Endothelial cell of umbilical vein (primary cell): Measurements from ENCODE around the gene BMPR1B.

ENCODE experiments used
- CTCF ChIP-seq, 2 donors: IDR thresholded peaks; 1 replicate in 1 of 2; 2 replicates in 1 of 2; pipeline ENCODE4 v1.5.1; 2011; ENCODE audit warnings: low read length in 2 of 2, mild to moderate bottlenecking in 2 of 2, moderate library complexity in 2 of 2, control low read depth in 1 of 2, inconsistent platforms in 1 of 2, low read depth in 1 of 2; ENCODE audit not compliant: insufficient read depth in 1 of 2; ENCODE audit errors: extremely low read depth in 1 of 2
- FOS ChIP-seq: IDR thresholded peaks from 2 replicates; pipeline ENCODE4 v1.6.1; 2011; ENCODE audit warnings: mild to moderate bottlenecking, low read length, moderate library complexity, borderline replicate concordance; ENCODE audit not compliant: insufficient read depth
- JUN ChIP-seq: IDR thresholded peaks from 2 replicates; pipeline ENCODE4 v1.6.1; 2011; ENCODE audit warnings: borderline replicate concordance, low read depth; ENCODE audit not compliant: insufficient read length, insufficient read depth
- POLR2A ChIP-seq: IDR thresholded peaks from 2 replicates; pipeline ENCODE4 v1.6.1; 2012; ENCODE audit warnings: low read depth, mild to moderate bottlenecking, control low read depth, low read length
- TF ChIP-seq, protein P1 (sequence below): IDR thresholded peaks from 2 replicates; pipeline ENCODE4 v1.6.1; 2011; ENCODE audit not compliant: insufficient read depth, insufficient read length

GRCh38 chr4:94765174-94765573, 7.4 kb downstream of the BMPR1B start:
- no peak for TF ChIP-seq CTCF (IDR thresholded peaks at IDR 0.05; ENCODE audit: extremely low read depth in 1 of 2, insufficient read depth in 1 of 2, low read depth in 1 of 2, low read length in 2 of 2)
- TF ChIP-seq, protein P1, sequence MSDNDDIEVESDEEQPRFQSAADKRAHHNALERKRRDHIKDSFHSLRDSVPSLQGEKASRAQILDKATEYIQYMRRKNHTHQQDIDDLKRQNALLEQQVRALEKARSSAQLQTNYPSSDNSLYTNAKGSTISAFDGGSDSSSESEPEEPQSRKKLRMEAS = no peak
- TF ChIP-seq POLR2A = no peak
- TF ChIP-seq FOS = no peak
- TF ChIP-seq JUN = no peak
